Adipocyte (in vitro differentiated cells): Measurements from ENCODE around the gene CPNE2.

ENCODE experiments used
- DNase-seq: peaks from one replicate; pipeline ENCODE4 v3.0.0-alpha.2; 2015; ENCODE audit warnings: low read depth
- H3K27me3 ChIP-seq: replicated peaks from 2 replicates; pipeline ENCODE4 v1.7.0; 2013; ENCODE audit warnings: mild to moderate bottlenecking, low read length, moderate library complexity; ENCODE audit not compliant: control insufficient read depth, insufficient read depth
- H3K36me3 ChIP-seq: 2 replicates; pipeline ENCODE4 v1.7.0; 2013; ENCODE audit warnings: low read length, mild to moderate bottlenecking, moderate library complexity; ENCODE audit not compliant: control insufficient read depth, insufficient read depth, severe bottlenecking
- H3K4me1 ChIP-seq: 2 replicates; pipeline ENCODE4 v1.7.0; 2013; ENCODE audit warnings: mild to moderate bottlenecking, low read length, moderate library complexity; ENCODE audit not compliant: control insufficient read depth, insufficient read depth
- H3K4me3 ChIP-seq: 2 replicates; pipeline ENCODE4 v1.7.0; 2013; ENCODE audit warnings: mild to moderate bottlenecking, low read length, moderate library complexity
- H3K9ac ChIP-seq: 2 replicates; pipeline ENCODE4 v1.7.0; 2013; ENCODE audit warnings: mild to moderate bottlenecking, low read length, moderate library complexity
- H3K9me3 ChIP-seq: 2 replicates; pipeline ENCODE4 v1.7.0; 2013; ENCODE audit warnings: mild to moderate bottlenecking, low read length, moderate library complexity; ENCODE audit not compliant: control insufficient read depth

The CPNE2 gene

DNA sequence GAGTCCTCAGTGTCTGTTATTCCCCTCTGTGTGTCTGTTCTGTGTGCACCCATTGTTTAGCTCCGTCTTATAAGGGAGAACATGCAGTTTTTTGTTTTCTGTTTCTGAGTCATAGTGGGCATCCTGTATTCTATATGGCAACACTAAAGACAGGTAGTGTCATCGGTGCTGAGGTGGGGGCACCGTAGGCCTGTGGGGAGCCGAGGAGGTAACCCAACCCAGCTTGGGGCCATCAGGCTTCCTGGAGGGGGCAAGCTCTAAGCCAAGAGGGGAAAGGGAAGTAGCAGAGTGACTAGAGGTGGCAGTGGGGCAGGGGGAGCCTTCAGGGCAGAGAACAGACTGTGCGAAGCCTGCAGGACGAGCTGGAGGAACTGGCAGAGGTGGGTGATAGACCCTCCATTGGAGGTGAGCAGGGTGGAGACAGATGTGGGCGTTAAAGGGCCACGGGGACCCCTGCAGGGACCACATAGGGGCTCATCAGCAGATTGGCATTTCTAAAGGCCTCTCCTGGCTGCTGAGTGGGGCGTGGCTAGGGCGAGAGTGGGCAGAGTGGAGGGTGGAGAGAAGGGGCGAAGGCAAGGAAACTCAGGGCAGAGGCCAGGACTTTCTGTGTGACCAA lies 36.5 kb downstream of the CPNE2 start:
- H3K4me3 ChIP-seq, result no peak overlapping the region
- H3K9ac ChIP-seq, result no peak overlapping the region
- no peaks in the 10 kb centered on the region for H3K4me1 ChIP-seq
- no peak for DNase-seq
- no peaks in the 10 kb centered on the region for H3K27me3 ChIP-seq
- H3K36me3 ChIP-seq, result no peaks in the 10 kb centered on the region
- H3K9me3 ChIP-seq, result no peaks in the 10 kb centered on the region

DNA sequence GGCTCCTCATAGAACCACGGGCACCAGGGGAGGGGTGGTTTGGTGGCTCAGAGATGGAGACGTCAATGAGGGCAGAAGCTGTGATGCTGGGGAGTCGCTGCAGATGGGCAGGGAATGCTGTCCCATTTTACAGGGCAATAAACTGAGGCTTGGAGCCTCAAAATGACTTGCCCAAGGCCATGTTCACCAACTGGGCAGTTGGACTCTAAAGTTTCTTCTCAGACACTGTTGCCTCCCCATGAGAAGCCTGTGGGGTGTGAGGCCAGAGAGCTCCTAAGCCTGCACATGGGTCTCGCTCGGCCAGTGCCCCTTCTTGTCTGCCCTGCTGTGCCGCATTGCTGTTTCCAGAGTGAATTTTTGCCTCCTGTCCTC lies 38.6 kb downstream of the CPNE2 start:
- H3K4me3 ChIP-seq, result no peak overlapping the region
- H3K9ac ChIP-seq, result no peak overlapping the region
- no peaks in the 10 kb centered on the region for H3K4me1 ChIP-seq
- no peaks in the 10 kb centered on the region for H3K36me3 ChIP-seq
- DNase-seq, result no peak
- H3K9me3 ChIP-seq, result no peaks in the 10 kb centered on the region
- no peaks in the 10 kb centered on the region for H3K27me3 ChIP-seq

GRCh38 chr16:57131351-57131970 lies 39.1 kb downstream of the CPNE2 start:
- no peaks in the 10 kb centered on the region for H3K4me1 ChIP-seq
- no peak overlapping the region for H3K9ac ChIP-seq
- no peak overlapping the region for H3K4me3 ChIP-seq
- no peaks in the 10 kb centered on the region for H3K9me3 ChIP-seq
- no peaks in the 10 kb centered on the region for H3K36me3 ChIP-seq
- H3K27me3 ChIP-seq, result no peaks in the 10 kb centered on the region
- no peak for DNase-seq

DNA sequence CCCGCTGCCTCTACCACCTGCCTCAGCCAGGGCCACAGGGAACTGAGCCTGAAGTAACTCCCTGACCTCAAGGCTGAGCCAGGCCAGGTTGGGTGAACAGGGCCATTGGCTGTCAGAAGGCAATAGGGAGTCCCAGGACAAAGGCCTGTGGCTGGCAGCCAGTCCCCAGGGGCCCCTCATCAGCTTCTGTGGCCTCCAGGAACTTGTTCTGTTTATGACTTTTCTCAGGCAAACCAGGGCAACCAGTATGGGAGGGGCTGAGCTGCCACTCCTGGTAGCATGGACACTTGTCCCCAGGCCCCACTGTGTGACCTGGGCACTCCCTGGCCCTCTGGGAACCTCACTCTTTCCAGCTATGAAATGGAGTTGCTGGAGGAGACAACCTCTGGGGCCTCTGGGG lies 40.1 kb downstream of the CPNE2 start:
- H3K27me3 ChIP-seq, result no peaks in the 10 kb centered on the region
- H3K4me1 ChIP-seq, result no peaks in the 10 kb centered on the region
- H3K4me3 ChIP-seq, result no peak overlapping the region
- H3K9ac ChIP-seq, result no peak overlapping the region
- H3K36me3 ChIP-seq, result no peaks in the 10 kb centered on the region
- no peak for DNase-seq
- no peaks in the 10 kb centered on the region for H3K9me3 ChIP-seq

- no peaks in the 10 kb centered on the region for H3K4me1 ChIP-seq
- DNase-seq, result no peak
- no peaks in the 10 kb centered on the region for H3K36me3 ChIP-seq
- H3K27me3 ChIP-seq, result no peaks in the 10 kb centered on the region
- H3K9ac ChIP-seq, result no peak overlapping the region
- H3K9me3 ChIP-seq, result no peaks in the 10 kb centered on the region
- H3K4me3 ChIP-seq, result no peak overlapping the region
These were observed 40.6 kb downstream of the CPNE2 start for GRCh38 chr16:57133031-57133430.

GRCh38 chr16:57133886-57134285 lies 41.5 kb downstream of the CPNE2 start:
- Histone ChIP-seq H3K4me3 (no peak overlapping the region), H3K27me3 (no peaks in the 10 kb centered on the region), H3K9me3 (no peaks in the 10 kb centered on the region), H3K4me1 (no peaks in the 10 kb centered on the region), H3K9ac (no peak overlapping the region), H3K36me3 (no peaks in the 10 kb centered on the region)
- no peak for DNase-seq

GRCh38 chr16:57134982-57135381 lies 42.6 kb downstream of the CPNE2 start:
- no peak for DNase-seq
- Histone ChIP-seq H3K9me3 (no peaks in the 10 kb centered on the region), H3K4me1 (no peaks in the 10 kb centered on the region)

DNA sequence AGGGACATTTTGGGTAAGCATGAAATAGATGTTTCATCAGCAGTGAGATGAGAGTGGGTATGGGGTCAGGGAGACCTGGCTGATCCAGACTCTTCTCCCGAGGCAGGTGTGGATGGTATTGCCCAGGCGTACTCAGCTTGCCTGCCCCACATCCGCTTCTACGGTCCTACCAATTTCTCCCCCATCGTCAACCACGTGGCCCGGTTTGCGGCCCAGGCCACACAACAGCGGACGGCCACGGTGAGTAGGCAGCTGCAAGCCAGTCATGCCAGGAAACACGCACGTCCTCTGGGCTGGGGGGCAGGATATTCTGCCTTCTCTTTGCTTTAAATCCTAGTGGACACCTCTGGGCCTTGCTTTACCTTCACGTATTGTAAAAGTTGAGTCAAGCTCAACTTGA lies 44.7 kb downstream of the CPNE2 start:
- Histone ChIP-seq H3K4me1 (no peaks in the 10 kb centered on the region), H3K9me3 (no peaks in the 10 kb centered on the region), H3K27me3 (no peaks in the 10 kb centered on the region), H3K9ac (no peak overlapping the region), H3K4me3 (no peak overlapping the region), H3K36me3 (no peaks in the 10 kb centered on the region)
- no peak for DNase-seq

More at GRCh38 chr16:57134982-57135381, 42.6 kb downstream of the CPNE2 start:
- no peak overlapping the region for H3K4me3 ChIP-seq
- H3K9ac ChIP-seq, result no peak overlapping the region
- H3K36me3 ChIP-seq, result no peaks in the 10 kb centered on the region
- H3K27me3 ChIP-seq, result no peaks in the 10 kb centered on the region

GRCh38 chr16:57137566-57138273 lies 45.3 kb downstream of the CPNE2 start:
- Histone ChIP-seq H3K36me3 (no peaks in the 10 kb centered on the region), H3K4me1 (no peaks in the 10 kb centered on the region), H3K9me3 (no peaks in the 10 kb centered on the region), H3K9ac (no peak overlapping the region), H3K27me3 (no peaks in the 10 kb centered on the region), H3K4me3 (no peak overlapping the region)
- no peak for DNase-seq

- H3K9ac ChIP-seq, result no peak overlapping the region
- H3K27me3 ChIP-seq, result no peaks in the 10 kb centered on the region
- H3K9me3 ChIP-seq, result no peaks in the 10 kb centered on the region
- H3K4me1 ChIP-seq, result no peaks in the 10 kb centered on the region
- no peak overlapping the region for H3K4me3 ChIP-seq
- no peak for DNase-seq
- H3K36me3 ChIP-seq, result no peaks in the 10 kb centered on the region
These were observed 46.0 kb downstream of the CPNE2 start for GRCh38 chr16:57138281-57138935.

- Histone ChIP-seq H3K4me1 (no peaks in the 10 kb centered on the region), H3K27me3 (no peaks in the 10 kb centered on the region), H3K9me3 (no peaks in the 10 kb centered on the region), H3K9ac (no peak overlapping the region), H3K36me3 (no peaks in the 10 kb centered on the region), H3K4me3 (no peak overlapping the region)
- no peak for DNase-seq
These were observed 48.7 kb downstream of the CPNE2 start for GRCh38 chr16:57140931-57141668.
